Measurements from ENCODE around the gene CYP2U1.

The CYP2U1 gene

GRCh38 chr4:107987916-107988762, 56.8 kb downstream of the CYP2U1 start:
- no peak for DNase-seq

- DNase-seq = no peak
Measured at GRCh38 chr4:107988763-107989035, 57.4 kb downstream of the CYP2U1 start.

DNA sequence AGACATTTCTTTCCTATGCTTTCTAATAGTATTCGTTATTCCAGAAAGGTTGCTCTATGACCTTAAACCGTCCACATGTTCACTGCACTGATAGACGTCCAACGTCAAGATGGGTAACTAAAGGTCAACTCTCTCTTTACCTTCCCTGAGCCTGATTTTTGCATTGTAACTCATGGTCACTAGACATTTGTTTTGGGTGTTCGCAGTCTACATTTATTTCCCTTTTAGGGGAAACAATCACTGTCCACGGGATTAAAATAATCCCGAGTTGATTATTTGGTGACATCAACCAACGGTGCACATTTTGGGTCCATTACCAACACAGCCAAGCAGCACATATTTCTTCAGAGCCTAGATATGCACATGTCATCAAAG, 57.8 kb downstream of the CYP2U1 start:
- no peak for DNase-seq

- DNase-seq = peak; percentile 96
Measured at GRCh38 chr4:107989537-107990386, 58.4 kb downstream of the CYP2U1 start, which contains the start of gene HADH. Gene HADH (plus strand): TSS chr4:107989889. CDS start chr4:107989933, 44 bp downstream.

DNA sequence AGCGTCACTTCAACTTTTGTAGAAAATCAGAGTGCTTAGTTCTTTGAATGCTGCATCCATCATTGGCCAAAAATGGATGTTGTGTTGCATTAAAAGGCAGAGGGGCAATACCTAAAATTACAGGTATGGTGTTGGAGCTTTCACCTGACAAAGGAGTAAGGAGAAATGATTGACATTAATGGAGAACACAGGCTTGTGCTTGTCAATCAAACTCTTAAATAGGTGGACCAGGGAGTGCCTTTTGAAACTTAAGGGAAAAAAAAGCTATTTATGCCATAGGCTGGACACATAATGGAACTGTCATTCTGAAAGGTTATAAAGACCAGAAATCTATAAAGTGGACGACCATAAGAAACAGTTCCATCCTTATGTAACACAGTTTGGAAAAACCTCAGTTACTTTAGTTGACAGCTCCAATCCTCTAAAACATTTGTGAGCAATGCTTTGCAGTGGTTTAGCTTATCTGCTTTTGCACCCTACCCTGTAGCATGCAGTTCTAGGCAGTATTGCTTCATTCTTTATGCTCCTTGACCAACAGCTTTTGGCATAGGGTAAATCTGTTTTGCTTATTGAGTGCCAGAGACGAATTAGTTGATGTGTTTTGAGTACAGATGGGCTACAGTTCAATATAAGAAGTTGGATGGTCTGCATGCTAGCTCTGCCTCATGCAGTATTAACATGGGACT, 60.7 kb downstream of the CYP2U1 start:
- no peak for DNase-seq

DNA sequence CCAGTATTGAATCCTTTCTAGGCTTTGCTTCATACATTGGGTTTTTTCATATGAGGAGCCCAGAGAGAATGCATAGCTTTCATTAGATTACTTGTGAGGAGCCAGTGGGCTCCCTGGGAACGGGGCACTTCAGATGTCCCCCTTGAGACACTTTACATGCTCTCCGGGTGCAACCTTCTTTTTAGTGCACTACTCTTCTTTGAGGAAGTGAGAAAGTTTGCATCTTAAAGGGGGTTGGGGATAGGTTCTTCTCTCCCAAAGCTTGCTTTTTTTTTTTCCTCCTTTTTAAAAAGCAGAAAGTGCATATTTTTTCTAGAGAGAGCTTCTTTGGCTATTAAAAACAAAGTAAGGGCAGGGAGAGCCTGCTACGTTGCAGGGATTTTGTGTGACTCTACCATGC, 62.6 kb downstream of the CYP2U1 start:
- DNase-seq = no peak

DNA sequence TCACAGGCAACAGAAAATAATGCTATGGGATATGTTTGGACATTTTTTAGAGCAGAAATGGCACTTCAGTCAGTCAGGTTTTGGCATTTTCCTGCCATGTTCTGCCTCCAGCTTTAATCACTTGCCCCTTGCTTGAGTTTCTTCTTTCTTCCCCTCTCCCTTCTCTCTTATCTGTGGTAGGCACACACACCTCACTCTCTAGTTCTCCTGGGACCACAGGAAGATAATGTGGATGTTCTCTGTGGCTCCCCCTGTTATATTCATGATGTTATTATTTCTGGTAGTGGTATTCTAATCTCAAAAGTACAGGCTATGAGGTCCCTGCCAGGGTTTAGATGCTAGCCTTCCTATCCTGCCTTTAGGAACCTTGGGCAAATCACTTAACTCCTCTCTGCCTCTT, 63.5 kb downstream of the CYP2U1 start:
- no peak for DNase-seq

GRCh38 chr4:107996949-107997788, 65.8 kb downstream of the CYP2U1 start:
- peak; percentile 28 for DNase-seq

DNA sequence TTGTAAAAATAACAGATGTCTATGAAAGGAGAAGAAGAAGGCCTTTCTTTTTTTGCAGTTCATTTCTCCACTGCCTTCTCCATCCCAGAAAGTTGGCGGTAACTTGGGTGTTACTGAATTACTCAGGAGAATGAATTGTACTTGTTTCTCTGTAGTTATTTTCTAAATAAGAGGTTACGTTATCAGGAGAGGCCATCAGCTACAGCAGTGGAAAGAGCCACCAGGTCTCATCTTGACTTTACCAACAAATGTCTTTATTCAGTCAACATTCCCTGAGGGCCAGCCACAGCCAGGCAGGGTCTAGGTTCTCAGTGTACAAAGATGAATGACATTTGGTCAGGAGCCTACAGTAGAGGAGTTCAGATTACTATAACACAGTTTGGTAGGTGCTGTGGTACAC, 66.4 kb downstream of the CYP2U1 start:
- DNase-seq = no peak

- no peak for DNase-seq
Measured at GRCh38 chr4:107999932-108000539, 68.7 kb downstream of the CYP2U1 start.

- no peak for DNase-seq
Measured at GRCh38 chr4:108001540-108002135, 70.3 kb downstream of the CYP2U1 start.

All from right hindlimb (tissue), 1 donor.